Hepatocyte (in vitro differentiated cells): ENCODE data around the gene RXFP4.

Experiments used
- CTCF ChIP-seq: fragments of 200-600 bp; sonication (generic); IDR thresholded peaks from 2 replicates; pipeline ENCODE4 v1.5.1; 2016; ENCODE audit warnings: antibody characterized with exemption, mild to moderate bottlenecking; ENCODE audit not compliant: poor library complexity
- EZH2phosphoT487 ChIP-seq: fragments of 200-600 bp; sonication (generic); IDR thresholded peaks from one replicate; pipeline ENCODE4 v1.6.1; 2018; ENCODE audit warnings: antibody characterized with exemption, mild to moderate bottlenecking, low read depth, moderate library complexity; ENCODE audit not compliant: unreplicated experiment, severe bottlenecking

DNA sequence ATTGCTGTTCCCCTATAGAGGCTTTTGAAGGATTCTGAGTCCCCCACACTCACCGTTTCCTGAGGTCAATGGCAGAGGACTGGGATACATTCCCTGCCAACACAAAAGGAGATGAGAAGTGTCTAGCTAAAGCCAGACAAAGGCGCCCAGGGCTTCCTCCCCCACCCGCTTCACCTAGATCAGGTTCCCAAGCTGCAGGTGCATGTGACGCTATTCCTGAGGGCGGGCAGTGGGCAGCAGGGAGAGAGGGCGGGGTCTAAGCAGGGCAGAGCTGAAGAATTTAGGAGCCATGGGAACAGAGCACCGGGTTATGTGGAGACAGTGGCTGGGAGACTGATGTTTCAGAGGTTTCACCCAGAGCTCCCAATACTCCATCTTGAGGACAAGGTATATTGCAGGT, 42.9 kb downstream of the RXFP4 start:
- TF ChIP-seq CTCF: no peak
- no peak for TF ChIP-seq EZH2phosphoT487
